Measurements from ENCODE around the gene GCDH. TPM values are rescaled to one million over a fixed set of nuclear protein-coding genes. Genes with fewer than 3 reads are reported as not detected.
"Not testable (repeated sequence)": the region's sequence is repeated elsewhere in the genome, so short reads cannot be mapped to it uniquely, and the experiment has no call there.

Gene GCDH
- 10 to 100 TPM; 31.2 to 63.7 (median 46.7) TPM for total RNA-seq

- Histone ChIP-seq H3K4me1 (peaks cover 10 to 11% of the 10 kb centered on the region in 2 donors), H3K9me3 (no peaks in the 10 kb centered on the region), H3K36me3 (peaks cover 0 to 11% of the 10 kb centered on the region in 2 donors), H3K4me3 (replicated peaks in 1 of 3) (peak within 1 kb of the TSS; percentile 44 to 71 (median 55)), H3K27ac (peak within 1 kb of the TSS in 1 of 3 donors; percentile 24), H3K27me3 (no peaks in the 10 kb centered on the region)
- intact Hi-C loops (cut with DNase I), result no loop called here
- WGBS, 2 donors, result 0 to 1% methylated on average over 35 to 36 of the region's 49 CpGs
- DNase-seq, result peak; percentile 99
- TF ChIP-seq, protein P1, sequence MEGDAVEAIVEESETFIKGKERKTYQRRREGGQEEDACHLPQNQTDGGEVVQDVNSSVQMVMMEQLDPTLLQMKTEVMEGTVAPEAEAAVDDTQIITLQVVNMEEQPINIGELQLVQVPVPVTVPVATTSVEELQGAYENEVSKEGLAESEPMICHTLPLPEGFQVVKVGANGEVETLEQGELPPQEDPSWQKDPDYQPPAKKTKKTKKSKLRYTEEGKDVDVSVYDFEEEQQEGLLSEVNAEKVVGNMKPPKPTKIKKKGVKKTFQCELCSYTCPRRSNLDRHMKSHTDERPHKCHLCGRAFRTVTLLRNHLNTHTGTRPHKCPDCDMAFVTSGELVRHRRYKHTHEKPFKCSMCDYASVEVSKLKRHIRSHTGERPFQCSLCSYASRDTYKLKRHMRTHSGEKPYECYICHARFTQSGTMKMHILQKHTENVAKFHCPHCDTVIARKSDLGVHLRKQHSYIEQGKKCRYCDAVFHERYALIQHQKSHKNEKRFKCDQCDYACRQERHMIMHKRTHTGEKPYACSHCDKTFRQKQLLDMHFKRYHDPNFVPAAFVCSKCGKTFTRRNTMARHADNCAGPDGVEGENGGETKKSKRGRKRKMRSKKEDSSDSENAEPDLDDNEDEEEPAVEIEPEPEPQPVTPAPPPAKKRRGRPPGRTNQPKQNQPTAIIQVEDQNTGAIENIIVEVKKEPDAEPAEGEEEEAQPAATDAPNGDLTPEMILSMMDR (IDR thresholded peaks at IDR 0.05), result peak in 1 of 6 experiments; percentile 23
- peak in 1 of 2 donors; percentile 78 for TF ChIP-seq POLR2A (IDR thresholded peaks at IDR 0.05)
Observed at GRCh38 chr19:12890787-12891552, at the start of gene GCDH. GCDH (plus strand) TSS chr19:12891160; CDS start chr19:12891305, 145 bp downstream.

- H3K27me3 ChIP-seq, result peaks cover 30% of the 10 kb centered on the region
Observed at GRCh38 chr19:12842511-12842910, 48.4 kb upstream of the GCDH start.

DNA sequence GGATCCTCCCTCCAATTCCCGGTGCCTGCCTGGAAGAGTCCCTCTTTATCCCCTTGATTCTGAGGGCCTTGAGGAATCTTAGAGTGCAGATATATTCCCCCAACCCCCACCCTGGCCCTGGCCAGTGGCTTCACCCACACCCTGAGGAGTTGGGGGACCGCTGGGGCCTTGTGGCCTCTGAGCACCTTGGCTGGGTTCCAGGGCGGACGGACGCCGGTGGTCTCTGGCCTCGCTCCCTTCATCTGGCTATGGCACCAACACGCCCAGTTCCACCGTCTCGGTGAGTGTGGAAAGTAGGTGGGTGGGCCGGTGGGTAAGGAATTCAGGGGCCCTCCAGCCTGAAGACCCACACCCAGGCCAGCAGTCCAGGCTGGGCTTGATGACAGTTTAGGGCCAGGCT, 47.6 kb upstream of the GCDH start:
- intact Hi-C loops (cut with DNase I), result loop anchor here (10.0 kb wide), 2 partner anchors 169 to 279 kb away; no protein-coding TSS in a partner anchor
- DNase-seq, result no peak
- H3K4me3 ChIP-seq (replicated peaks in 1 of 3), result no peak overlapping the region
- 71 to 81% methylated on average over 6 to 11 of the region's 11 CpGs for WGBS, 2 donors
- no peak overlapping the region for H3K27ac ChIP-seq
- no peak for TF ChIP-seq POLR2A (IDR thresholded peaks at IDR 0.05)
- TF ChIP-seq, protein P1 (IDR thresholded peaks at IDR 0.05), result no peak
- peaks cover 24% of the 10 kb centered on the region for H3K27me3 ChIP-seq
- H3K4me1 ChIP-seq, result peaks cover 7 to 14% of the 10 kb centered on the region in 2 donors
- no peaks in the 10 kb centered on the region for H3K9me3 ChIP-seq
- H3K36me3 ChIP-seq, result no peaks in the 10 kb centered on the region

More at GRCh38 chr19:12842511-12842910, 48.4 kb upstream of the GCDH start:
- Histone ChIP-seq H3K9me3 (no peaks in the 10 kb centered on the region), H3K4me1 (peaks cover 9 to 10% of the 10 kb centered on the region in 2 donors), H3K27ac (no peak overlapping the region), H3K4me3 (replicated peaks in 1 of 3) (no peak overlapping the region), H3K36me3 (no peaks in the 10 kb centered on the region)
- TF ChIP-seq, protein P1 (IDR thresholded peaks at IDR 0.05), result no peak
- no peak for TF ChIP-seq POLR2A (IDR thresholded peaks at IDR 0.05)
- intact Hi-C loops (cut with DNase I), result loop anchor here (10.0 kb wide), 2 partner anchors 168 to 278 kb away; no protein-coding TSS in a partner anchor
- no peak for DNase-seq
- 93 to 94% methylated on average over 18 of the region's 18 CpGs for WGBS, 2 donors

- Histone ChIP-seq H3K27me3 (peaks cover 17% of the 10 kb centered on the region), H3K4me1 (peaks cover 0 to 11% of the 10 kb centered on the region in 2 donors), H3K4me3 (replicated peaks in 1 of 3) (no peak overlapping the region), H3K27ac (no peak overlapping the region), H3K9me3 (no peaks in the 10 kb centered on the region), H3K36me3 (no peaks in the 10 kb centered on the region)
- no peak for TF ChIP-seq POLR2A (IDR thresholded peaks at IDR 0.05)
- TF ChIP-seq, protein P1 (IDR thresholded peaks at IDR 0.05), result no peak
- no peak for DNase-seq
- intact Hi-C loops (cut with DNase I), result loop anchor here (10.0 kb wide), 2 partner anchors 169 to 279 kb away; no protein-coding TSS in a partner anchor
- WGBS, 2 donors, result 93 to 94% methylated on average over 3 of the region's 3 CpGs
Observed at GRCh38 chr19:12843999-12844732, 46.8 kb upstream of the GCDH start.

- WGBS, 2 donors, result 85% methylated on average over 7 of the region's 7 CpGs
- H3K27ac ChIP-seq; H3K36me3 ChIP-seq; H3K9me3 ChIP-seq; H3K4me1 ChIP-seq; DNase-seq; H3K27me3 ChIP-seq; H3K4me3 ChIP-seq (replicated peaks in 1 of 3): not testable (repeated sequence)
- intact Hi-C loops (cut with DNase I), result loop anchor here (5.0 to 10.0 kb wide), 3 partner anchors 79 to 282 kb away; no protein-coding TSS in a partner anchor
Observed at GRCh38 chr19:12846613-12847012, 44.3 kb upstream of the GCDH start.
